SK-N-MC (cell line): ENCODE measurements around the gene TUBA3C.

Source experiments
- DNase-seq: peaks from one replicate; pipeline ENCODE4 v3.0.0-alpha.2; 2011; ENCODE audit warnings: low read depth, low spot score
- H3K27ac ChIP-seq: fragments of 200-600 bp; sonication (generic); 2 replicates; pipeline ENCODE4 v1.5.1; 2016; ENCODE audit warnings: mixed run types
- H3K36me3 ChIP-seq: fragments of 200-600 bp; sonication (generic); 2 replicates; pipeline ENCODE4 v1.6.1; 2017; ENCODE audit warnings: antibody characterized with exemption, low read length, mixed read lengths; ENCODE audit not compliant: insufficient read depth
- H3K4me3 ChIP-seq: fragments of 200-600 bp; sonication (generic); 2 replicates; pipeline ENCODE4 v1.5.1; 2016
- H3K9ac ChIP-seq: fragments of 200-600 bp; sonication (generic); 2 replicates; pipeline ENCODE4 v1.8.0; 2017; ENCODE audit warnings: mixed run types, mixed read lengths; ENCODE audit not compliant: insufficient read length
- H3K9me3 ChIP-seq: fragments of 200-600 bp; sonication (generic); 2 replicates; pipeline ENCODE4 v1.6.1; 2017; ENCODE audit warnings: low read depth, mild to moderate bottlenecking, antibody characterized with exemption, low read length, moderate library complexity, mixed read lengths
- EZH2 ChIP-seq: fragments of 200-600 bp; sonication (generic); IDR thresholded peaks from one replicate; pipeline ENCODE4 v1.6.1; 2017; ENCODE audit warnings: antibody characterized with exemption
- FOXP2 ChIP-seq: optimal IDR thresholded peaks from 2 replicates; pipeline ENCODE3; 2011; ENCODE audit warnings: mild to moderate bottlenecking, moderate library complexity; ENCODE audit not compliant: insufficient read depth; ENCODE audit errors: extremely low read length, control extremely low read depth
- POLR2AphosphoS5 ChIP-seq: IDR thresholded peaks from 2 replicates; pipeline ENCODE4 v1.6.1; 2012; ENCODE audit warnings: mild to moderate bottlenecking, low read depth, low read length, borderline replicate concordance

Gene TUBA3C

DNA sequence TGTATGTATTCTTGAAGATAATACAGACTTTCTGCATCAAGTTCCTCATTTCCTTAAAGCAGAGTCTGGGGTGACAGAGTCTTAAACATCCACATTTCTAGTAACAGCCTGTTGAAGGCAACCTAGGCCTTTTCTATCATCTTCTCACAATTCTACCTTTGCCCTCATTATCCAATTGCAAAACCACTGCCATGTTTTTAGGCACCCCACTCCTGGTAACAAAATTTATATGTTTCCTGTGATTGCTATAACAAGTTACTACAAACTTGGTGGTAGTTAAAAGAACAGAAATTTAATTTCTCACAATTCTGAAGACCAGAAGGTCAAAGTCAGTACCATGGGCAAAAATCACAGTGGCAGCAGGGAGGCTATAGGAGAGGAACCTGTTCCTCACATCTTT is 33.1 kb downstream of the TUBA3C start:
- no peak overlapping the region for H3K4me3 ChIP-seq
- H3K36me3 ChIP-seq, result no peaks in the 10 kb centered on the region
- no peak overlapping the region for H3K9ac ChIP-seq
- DNase-seq, result no peak
- H3K27ac ChIP-seq, result no peak overlapping the region
- H3K9me3 ChIP-seq, result no peaks in the 10 kb centered on the region
- TF ChIP-seq EZH2 (no peak), FOXP2 (no peak), POLR2AphosphoS5 (no peak)
